Activated CD4-positive, alpha-beta T cell treated with anti-CD3 and anti-CD28 coated beads, Interleukin-2, Interleukin-6, amounts not matched to agents 100 ng/mL and 50 ng/mL, durations not matched to agents 16 hours and 8 hours (primary cell): ENCODE results near the gene MTUS2.

Experiments used
- DNase-seq: peaks from one replicate; pipeline ENCODE4 v3.0.0-alpha.2; 2020

The MTUS2 gene

DNA sequence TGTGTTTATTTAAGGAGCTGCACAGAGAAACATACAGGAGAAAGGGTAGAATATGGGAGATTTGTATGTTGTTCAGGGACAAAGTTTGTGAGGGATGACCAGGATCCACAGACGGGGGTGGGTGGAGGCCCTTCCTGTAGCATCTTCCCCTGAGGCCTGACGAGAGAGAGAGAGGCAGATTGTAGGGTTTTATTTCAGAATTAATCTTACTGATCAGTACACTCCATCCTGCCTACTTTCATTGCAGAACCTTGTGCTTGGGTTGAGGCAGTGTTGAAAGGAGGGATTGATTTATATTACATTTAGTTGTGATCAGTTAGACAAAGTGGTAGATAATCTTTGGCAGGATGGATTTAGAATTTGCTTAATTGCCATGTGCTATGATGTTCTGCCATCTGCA, 39.6 kb downstream of the MTUS2 start:
- DNase-seq: no peak

DNA sequence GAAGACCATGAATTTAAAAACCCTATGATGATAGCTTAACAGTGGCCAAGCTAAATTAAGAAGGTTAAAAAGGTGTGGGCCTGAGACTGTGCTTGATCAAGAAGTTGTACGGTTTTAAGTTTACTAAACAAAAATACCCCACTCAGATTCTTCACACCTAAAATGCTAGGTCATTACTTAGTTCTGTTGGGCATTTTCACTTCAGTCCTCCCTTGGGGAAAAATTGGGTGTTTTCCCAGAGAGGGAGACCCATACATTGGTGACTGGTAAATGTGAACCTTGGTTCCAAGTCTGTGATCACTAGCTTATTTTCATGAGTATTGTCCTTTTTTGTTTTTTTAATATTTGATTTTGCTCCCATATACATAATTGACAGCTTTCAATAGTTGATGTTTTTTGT, 44.4 kb downstream of the MTUS2 start:
- DNase-seq: no peak

DNA sequence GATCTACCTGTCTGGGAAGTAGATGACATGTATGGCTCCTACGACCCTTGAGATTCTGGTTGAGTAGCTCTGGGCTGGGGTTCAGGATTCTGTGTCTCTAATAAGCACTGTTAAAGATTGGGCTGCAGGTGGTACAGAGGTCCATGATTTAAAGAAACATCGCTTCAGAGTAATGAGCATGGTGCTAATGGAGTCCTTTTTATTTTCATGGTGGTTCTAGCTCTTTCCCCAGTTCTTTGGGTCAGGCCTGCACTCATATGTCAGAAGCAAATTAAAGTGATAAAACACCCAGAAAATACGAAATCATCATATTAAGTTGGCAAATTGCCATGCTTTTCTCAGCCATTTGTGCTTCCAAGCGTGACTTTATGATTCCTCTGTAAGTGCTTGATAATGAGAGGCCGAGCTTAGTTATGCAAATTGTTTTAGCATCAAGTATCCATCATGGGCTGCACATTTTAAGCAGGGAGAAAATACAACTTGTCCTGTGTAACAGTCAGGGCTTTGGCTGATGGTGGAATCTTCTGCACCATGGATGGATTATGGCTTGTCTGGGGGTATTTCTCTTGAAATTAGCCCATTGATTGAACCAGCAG, 45.1 kb downstream of the MTUS2 start:
- no peak for DNase-seq

DNA sequence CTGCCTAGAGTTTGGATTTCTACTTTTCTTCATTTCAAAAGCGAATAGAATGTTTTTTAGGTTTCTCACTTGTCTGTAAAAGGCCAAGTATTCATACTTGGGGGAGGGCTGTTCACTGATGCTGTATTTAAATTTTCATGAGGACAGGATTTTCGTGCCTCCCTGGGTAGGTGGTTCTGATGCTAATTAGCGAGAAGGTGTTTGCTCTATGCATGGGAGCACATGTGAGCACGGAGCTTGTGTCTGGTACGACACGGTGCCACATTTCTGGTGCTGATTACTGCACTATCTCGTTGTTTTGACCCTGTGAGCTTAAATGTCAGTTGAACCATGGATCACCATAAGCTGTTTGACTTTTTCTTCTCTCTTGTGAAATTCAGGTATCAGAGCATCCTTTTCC, 45.8 kb downstream of the MTUS2 start:
- DNase-seq: no peak

DNA sequence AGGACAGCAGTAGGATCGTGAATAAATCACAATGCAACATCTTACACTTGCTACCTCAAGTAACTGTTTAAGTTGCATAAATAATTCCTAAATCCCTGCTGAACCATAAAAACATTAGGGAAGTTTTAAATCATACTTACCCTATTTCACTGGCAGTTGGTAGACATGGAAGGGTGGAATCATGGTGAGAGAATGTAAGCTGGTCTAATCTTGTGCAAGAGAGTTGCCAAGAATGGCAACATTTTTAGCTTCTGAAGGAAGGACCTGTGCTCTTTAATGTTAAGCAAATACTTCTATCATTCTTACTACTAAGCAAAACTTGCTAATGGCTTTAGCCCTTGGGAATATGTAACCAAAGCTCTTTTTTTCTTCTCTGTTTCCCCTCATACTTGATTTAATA, 46.8 kb downstream of the MTUS2 start:
- no peak for DNase-seq

DNA sequence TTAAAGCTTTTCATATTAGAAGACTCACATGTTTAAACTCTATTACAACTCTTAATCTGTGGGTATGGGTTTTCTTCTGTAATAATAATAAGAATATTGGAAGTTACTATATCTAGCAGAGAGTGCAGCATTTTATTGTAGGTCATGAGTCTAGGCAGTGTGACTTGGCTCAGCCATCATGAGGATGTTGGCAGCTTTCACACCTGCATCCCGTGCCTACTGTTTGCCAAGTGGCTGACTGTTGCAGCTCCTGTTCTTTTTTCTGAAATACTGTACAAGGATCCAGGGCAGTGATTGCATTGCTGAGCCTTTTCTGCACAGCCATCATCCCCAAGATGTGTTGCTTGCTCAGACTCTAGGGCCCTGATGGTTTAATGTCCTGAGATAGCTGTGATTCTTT, 47.4 kb downstream of the MTUS2 start:
- DNase-seq: no peak

DNA sequence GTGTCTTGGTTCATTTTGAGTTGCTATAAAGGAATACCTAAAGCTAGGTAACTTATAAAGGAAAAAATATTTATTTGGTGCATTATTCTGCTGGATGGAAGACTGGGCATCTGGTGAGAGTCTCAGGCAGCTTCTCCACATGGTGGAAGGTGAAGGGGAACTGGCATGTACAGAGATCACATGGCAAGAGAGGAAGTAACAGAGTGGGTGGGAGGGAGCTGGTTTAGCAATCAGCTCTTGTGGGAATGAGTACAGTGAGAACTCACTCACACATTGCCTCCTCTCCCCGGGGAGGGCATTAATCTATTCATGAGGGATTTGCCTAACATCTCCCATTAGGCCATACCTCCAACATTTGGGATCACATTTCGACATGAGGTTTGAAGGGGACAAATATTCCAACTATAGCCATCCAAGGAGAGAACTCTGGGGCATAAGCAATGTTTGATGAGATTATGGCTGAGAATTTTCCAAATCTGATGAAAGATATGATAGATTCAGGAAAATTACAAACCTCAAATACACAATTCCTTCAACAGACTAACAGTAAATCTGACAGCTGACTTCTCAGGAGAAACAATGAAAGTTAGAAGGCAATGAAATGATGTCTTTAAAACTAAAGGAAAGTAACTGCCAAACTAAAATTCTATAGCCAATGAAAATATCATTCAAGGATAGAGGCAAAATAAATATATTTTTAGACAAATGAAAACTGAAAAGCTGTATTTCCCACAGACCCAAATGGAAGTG, 52.5 kb downstream of the MTUS2 start:
- no peak for DNase-seq

DNA sequence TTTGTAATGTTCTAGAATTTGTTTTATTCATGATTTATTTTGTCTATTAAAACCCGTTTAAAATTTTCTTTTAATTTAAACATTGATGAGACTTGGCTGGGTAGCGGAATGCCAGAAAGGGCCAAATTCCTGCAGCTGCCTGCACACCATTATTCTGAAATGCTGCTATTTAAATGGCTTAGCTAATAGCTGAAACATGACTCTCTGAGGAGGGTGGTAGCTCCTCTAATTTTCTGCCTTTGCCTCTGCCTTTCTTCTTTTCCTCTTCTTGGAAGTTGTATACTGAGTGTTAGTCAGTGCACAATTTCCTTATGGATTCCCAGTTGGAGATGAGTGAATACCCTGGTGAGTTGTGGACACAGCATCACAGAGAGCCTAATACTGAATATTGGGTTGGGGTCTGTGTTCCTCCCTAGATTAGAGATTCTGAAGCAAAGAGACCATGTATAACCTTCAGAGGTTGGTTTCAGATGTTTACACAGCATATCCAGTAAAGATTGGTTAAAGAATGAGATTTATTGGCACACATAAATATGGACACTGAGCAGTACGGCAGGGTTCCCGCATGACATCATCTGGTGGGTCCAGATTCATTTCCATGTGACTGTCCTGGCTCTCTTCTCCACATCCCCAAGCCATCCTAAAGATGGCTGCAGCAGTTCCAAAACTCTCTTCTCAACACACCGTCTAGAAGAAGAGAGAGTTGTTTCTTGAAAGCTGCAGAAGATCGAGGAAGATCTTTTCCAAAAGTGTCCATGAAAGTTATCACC, 55.9 kb downstream of the MTUS2 start:
- DNase-seq: no peak

DNA sequence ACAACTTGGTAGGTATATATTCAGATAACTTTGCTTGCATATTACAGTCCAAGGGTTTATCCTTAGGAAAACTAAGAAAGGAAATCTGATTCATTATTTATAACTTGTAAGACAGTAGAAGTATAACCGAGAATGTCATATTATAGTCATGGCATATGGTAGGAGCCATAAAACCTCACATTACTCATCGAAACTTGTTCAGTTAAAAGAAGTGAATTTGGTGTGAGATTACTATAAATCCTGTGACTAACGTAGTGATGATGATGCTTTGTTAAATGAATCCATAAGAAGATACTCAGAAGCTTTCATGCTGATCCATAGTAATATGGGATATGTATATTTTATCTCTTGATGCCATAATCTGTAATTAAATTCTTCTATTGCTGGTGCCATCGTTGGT, 57.3 kb downstream of the MTUS2 start:
- DNase-seq: no peak

DNA sequence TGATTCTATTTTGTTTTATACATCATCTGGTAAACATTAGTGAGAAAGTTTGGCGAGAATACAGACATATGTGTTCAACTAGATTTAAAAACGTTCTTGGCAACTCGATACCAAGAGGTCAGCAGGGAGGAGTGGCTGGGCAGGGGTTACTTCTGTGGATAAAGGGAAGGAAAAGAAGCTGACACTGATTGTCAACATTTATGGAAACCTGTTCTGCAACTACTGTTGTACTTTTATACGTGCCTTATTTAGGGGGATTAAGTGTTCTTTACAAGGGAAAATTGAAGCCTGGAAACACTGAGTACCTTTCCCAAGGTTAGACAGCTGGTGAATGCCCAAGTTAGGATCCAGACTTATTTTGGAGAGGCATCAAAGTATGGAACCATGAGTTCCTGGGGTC, 65.0 kb downstream of the MTUS2 start:
- no peak for DNase-seq

DNA sequence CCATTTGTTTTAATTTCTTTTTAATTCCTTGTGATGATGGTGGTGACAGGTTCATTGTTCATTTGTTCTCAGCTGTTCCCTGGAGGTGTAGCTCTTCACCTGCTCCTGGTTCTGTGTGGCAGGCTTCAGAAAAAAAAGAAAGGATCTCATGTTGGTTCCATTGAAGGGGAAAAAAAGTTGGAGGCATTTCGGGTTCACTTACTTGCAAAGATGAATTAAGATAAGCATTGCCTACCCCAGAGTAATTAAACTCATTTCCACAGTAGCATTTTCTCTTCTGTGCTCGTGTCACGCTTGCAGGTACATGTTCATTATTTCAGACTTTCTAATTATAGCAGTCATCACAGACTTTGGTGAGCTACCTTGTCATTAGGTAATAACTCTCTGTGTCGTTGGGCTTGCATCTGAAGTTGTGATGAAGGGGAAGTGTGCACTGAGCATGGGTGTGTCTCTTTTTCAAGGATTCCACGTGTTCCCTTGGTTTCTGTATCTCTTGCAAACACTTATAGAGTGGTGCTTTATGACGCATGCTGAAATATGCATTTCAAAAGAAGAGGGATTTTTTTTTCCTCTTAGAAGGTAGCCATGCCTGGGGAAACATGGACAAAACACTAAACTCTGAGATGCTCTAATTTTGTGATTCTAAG, 69.1 kb downstream of the MTUS2 start:
- no peak for DNase-seq

DNA sequence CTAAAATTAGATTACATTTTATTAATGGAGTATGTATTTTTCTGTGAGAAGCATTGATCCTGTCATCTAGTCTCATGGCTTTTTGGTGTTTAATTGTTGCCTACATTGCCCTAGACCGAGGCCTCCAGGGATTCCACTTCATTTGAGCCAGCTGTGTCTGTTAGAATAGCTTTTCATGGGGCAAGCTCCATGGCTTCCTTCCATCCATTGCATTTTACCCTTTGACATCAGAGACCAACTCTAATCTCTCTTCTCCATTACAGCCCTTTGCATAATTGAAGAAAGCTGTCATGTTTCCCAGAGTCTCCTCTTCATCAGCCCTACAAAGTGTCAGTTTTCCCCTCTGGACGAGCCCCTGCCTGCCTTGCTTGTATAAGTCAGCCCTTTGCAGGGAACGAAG, 70.6 kb downstream of the MTUS2 start:
- no peak for DNase-seq

DNA sequence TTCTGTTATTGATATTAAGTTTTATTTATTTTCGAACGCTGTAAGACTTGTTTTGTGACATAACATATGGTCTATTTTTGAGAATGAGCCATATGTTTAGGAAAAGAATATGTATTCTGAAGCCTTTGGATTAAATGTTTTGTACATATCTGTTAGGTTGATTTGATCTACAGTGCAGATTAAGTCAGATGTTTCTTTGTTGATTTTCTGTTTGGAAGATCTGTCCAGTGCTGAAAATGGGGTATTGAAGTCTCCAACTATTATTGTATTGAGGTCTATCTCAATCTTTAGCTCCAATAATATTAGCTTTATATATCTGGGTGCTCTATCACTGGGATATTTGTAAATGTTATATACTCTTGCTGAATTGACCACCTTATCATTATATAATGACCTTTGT, 97.9 kb downstream of the MTUS2 start:
- DNase-seq: no peak

DNA sequence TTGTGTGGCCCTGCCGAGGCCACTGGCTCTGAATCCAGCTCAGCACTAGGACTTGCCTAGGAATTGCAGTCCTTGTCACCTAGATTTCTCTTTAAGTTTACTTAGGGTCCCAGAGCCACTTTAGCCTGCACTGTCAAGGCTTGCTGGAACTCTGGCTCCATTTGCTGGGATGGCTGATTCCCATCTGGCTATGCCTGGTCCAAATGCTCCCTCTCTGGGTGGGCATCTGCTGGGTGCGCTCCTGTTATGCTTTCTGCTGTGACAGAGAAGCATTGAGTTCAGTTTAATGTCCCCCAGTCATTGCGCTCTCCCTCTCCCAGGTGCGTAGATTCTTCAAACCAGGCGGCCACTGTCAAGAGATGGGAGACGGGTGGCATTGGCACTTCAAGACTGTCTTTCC, 102.2 kb downstream of the MTUS2 start:
- DNase-seq: no peak

DNA sequence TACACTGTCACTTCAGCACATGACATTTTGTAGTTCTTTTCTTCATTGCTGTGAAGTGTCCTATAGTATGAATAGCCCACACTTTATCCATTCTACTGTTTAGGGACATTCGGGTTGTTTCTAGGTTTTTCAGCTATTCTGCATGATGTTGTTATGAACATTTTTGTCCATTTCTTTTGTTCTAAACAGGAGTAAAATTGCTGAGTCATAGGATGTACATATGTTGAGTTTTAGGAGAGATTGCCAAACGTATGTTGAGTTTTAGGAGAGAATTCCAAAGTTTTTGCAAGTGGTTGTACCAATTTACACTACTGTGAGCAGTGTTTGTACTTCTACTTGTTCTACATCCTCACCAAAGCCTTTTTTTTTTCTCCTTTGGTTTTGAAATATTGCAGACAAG, 115.0 kb downstream of the MTUS2 start:
- DNase-seq: no peak

DNA sequence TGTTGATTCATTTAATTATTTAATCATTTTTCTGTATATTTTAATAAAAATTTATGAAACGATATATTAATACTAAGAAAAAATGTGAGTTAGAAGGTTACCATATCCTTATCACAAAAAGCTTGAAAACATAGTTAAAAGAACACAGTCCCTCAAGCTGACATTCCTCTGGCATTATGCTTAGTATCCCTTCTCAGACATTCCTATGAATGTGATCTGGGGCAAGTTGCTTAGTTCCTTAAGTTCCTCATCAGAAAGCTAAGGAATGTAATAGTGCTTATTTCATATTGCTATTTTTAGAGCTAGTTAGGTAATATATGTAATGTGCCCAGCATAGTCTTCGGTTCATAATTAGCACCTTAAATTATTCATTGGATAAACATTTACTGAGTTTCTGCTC, 122.8 kb downstream of the MTUS2 start:
- DNase-seq: no peak

DNA sequence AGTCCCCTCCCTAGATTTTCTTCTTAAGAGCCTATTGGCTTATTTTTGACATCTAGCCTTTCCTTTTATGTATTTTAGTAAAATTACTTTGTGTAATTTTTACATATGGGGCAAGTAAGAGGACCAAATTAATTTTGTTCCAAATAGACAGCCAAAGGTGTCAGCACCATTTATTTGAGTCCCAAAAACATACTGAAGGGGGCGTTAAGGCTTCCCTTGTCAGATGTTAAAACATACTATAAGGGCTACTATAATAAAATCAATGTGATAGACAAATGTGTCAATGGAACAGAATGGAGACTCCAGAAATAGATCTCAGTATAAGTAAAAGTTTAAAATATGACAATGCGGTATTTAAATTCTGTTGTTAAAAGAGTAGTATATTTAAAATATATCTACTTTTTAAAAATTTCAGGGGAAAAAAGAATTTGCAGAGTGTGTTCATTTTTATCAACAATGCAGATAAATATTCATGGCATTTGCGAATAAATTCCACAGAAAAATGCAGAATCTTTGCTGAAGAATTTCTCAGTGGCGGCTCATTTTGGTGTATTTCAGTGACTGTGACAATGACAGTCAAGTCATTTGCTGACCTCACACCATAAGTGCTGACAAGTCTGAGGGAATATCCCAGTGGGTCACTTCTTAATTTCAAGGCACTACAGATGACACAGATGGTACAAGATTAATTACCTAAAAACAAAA, 133.7 kb downstream of the MTUS2 start:
- no peak for DNase-seq

DNA sequence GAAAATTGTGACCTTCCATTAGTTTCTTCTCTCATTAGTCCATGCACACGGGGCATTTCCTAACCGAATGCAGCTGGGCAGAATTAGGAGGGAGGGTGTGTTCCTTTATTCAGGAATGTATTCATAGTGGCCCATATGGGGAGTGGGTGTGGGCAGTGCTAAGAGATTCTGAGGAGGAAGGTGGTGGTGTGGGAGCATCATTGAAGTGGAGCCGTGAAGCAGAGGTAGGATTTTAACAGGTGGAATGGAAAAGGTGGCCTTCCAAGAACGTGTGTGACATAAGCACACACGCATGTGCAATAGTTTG, 134.2 kb downstream of the MTUS2 start:
- DNase-seq: no peak

DNA sequence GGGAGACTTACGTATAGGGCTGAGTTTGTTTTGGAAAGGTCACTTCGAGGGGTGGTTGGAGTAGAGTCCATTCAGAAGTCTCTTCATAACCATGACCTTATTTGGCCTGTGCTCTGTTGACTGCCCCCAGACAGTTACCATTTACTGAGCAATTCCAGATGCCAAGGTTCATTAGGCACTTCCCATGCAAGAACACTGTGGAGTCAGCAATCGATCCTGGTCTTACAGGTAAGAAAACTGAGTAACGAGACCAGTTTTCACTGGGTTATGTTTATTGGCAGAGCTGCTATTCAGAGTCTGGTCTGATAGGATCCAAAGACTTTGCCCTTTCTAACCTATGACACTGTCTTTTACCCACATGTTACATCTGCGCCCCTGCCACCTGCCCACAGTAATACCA, 134.7 kb downstream of the MTUS2 start:
- DNase-seq: no peak

DNA sequence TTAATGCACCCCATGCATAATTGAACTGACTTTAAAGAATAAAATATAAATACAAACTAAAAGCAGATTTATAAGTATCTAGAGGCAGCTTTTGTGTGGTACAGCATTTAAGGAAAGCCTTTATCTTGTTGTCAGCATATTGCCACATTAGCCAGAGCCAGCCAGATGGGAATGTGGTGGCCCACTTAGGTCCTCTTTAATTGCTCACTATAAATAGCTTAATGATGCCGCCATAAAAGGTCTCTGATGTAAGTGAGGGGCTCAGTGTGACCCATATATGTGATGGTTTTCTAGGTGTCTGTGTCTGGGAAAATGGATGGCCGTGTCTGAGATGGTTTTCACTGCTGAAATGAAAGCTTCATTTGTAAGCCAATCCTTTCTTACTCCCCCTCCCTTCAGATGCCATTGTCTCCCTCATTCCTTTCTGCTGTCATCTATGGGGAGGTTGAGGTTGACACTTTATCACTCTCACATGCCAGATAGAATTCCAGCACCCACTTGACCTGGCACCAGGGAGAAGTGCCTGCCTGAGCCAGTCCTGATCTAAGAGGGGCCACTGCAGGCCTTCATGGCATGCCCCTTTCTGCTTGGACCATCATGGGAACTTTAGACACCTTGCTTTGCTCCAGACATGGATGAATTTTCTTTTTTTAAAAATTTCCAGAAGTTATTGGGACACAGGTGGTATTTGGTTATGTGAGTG, 135.3 kb downstream of the MTUS2 start:
- DNase-seq: no peak

DNA sequence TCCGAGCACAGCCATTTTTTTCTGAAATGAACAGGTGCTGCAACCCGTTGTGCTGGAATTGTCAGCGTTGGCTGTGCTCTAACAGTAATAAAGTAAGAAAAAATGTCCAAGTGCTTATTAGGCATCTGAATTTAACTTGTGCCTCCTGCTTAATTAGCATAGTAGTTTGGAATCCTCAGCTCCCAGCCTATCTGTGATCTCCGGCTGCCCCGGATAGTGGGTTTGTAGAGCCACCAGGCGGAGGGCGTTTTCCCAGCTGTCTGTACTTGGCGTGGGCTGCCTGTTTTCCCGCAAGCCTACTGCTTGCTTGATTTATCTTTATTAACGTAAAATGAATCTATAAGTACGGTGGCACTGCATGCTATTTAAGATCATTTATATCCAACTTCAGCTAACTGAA, 137.9 kb downstream of the MTUS2 start:
- DNase-seq: no peak

DNA sequence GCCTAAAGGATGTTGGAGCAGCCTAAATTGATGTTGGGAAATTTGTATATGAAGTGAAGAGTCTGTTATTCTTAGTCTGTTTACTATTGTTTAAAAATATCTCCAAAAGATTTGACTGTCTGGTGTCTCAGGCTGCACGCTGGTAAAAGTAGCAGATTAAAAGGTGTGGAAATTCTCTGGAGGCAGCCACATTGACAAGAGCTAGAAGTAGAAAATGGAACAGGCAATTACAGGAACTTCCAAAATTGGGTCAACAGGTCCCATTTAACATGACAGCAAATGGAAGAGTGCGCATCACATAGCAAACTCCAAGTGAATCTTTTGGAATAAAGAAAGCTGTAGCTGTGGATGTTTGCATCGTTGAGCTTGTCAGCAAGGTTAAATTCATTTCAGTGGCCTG, 138.3 kb downstream of the MTUS2 start:
- no peak for DNase-seq

DNA sequence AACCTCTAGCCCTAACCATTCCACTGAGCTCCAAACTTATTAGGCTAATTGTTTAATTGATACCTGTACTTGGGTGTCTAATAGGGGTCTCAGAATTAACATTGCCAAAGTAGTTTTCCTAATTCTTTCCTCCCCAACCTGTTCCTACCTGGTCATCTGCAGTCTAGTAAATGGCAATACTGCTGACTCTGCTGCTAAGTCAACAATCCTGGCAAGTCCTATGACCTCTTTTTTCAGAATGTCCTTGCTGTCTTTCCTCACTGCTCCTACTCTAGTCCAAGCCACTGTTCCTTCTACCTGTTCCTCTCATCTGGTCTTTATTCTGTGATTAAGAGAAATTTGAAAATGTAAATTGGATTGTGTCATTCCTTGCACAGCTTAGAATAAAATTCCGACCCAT, 143.9 kb downstream of the MTUS2 start:
- DNase-seq: no peak
